Iris pigment epithelial cell (primary cell): ENCODE data around the gene SPRY2.
"Not testable (repeated sequence)": the region's sequence is repeated elsewhere in the genome, so short reads cannot be mapped to it uniquely, and the experiment has no call there.

Experiments used
- DNase-seq: peaks from one replicate; pipeline ENCODE4 v3.0.0-alpha.2; 2011; ENCODE audit warnings: low read depth

Gene SPRY2

GRCh38 chr13:80341101-80341755 lies at the start of gene SPRY2:
Gene SPRY2 (minus strand): TSS chr13:80341126. CDS start chr13:80337705, 3,421 bp downstream.
- DNase-seq = peak; percentile 98

- DNase-seq = no peak
Measured at GRCh38 chr13:80390338-80390737, 49.4 kb upstream of the SPRY2 start.

DNA sequence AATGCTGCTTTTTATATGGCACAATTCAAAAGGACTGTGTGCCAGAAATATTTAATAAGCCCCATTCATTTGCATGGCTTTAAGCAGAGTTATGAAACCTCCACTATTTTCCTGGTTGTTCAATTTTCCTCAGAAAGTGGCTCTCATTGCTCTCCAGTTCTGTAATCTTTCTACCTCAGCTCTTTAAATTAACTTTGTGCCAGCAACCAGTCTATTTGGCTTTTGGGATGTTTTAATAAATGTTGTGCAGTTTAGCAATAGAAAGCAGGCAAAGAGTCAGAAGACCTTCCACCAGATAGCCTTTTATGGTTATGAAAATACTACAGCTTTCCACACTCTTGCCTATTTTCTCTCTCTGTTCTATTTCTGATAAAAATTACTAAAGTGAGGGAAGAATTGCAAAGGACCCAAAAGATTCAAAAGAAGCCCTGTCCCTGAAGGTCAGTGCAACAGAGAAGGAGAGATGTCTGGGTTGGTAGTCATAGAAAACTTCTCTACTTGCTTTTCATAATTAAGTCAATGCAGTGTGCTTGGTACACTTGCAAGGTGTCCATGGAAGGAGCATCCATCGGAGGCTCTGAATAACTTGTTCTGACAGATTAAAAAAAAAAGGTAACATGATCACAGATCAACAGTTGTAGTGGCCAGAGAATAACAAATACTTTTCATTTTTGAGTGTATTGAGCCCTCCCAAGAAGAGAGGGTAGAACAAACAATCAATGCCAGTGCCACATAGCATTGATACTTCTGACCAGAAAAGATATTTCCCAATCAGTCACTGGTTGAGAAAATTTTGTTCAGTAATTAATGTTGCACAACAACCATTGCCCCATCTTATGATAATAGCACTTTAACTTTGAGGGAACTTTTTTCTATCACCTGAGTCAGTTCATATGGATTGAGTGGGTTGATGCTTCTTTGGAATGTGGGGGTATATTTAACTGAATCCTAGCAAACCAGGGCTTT lies 48.4 kb upstream of the SPRY2 start:
- DNase-seq = no peak

DNA sequence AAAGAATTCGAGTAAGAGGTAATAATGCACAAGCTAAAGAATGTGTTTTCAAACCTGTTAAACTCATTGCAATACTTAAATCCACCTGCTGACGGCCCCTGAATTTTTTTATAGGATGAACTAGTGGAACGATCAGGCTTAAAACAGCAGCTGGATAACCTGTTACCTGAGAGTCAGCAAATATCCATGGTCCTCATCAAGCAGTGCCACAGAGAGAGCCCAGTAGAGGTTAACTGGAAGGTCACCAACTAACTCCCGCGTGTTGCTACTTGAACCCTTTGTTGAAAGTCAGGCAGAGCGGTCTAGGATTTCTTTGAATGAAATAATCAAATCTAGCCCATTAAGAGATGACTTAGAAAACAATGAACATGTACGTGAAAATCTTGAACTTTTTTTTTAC lies 47.6 kb upstream of the SPRY2 start:
- no peak for DNase-seq

DNA sequence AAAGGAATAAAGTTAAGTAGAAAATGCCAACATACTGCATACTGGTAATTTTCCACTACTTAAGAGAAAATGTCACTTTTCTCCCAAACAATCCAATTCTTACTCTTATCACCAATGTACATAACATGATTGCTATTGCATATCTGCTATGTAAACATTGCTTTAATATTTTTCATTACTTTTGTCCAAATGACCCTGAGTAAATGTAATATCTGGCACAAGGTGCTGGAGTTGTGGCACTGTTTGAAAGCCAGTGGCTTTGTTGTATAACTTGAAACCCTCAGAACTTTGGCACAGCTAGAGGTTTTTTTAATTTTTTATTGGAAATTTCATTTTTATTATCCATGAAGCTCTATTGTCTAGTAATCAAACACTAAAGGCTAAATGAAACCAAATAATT lies 45.7 kb upstream of the SPRY2 start:
- DNase-seq = no peak

GRCh38 chr13:80386002-80386401 lies 45.1 kb upstream of the SPRY2 start:
- DNase-seq = no peak

DNA sequence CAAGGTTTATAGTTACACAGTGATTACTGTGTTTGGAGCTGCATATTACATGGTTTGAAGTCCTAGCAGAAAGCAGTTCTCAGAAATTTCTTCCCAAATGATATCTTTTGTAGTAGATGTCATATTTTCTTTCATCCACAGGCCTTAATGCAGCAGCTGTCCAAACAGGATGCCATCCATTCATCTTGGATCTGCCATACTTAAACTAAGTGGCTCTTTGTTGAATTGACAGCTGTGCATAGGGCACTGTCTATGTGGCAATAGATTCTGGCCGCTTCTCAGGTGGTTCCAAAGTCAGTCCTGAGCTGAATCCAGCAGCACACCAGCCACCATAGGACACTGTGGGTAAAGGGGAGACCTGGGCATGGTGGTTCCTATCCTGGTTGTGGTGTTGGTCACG lies 41.6 kb upstream of the SPRY2 start:
- no peak for DNase-seq

DNA sequence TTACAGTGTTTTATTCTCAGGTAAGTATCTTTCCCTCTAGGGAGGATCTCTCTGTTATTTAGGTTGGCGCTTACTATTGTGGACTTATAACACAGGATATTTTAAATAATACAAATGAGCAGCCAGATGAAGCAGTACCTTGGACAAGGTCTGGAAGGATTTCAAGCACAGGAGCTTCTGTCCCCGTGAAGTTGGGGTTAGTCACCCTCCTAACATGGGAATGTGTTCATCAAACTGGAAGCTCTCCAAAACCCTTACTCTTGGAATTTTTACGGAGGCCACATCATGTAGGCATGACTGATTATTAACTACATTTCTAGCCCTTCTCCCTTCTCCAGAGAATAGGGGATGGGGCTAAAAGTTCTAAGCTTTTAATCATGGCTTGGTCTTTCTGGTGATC lies 38.3 kb upstream of the SPRY2 start:
- DNase-seq = peak; percentile 60

- DNase-seq = no peak
Measured at GRCh38 chr13:80376554-80376953, 35.6 kb upstream of the SPRY2 start.

GRCh38 chr13:80374901-80375300 lies 34.0 kb upstream of the SPRY2 start:
- DNase-seq = no peak

DNA sequence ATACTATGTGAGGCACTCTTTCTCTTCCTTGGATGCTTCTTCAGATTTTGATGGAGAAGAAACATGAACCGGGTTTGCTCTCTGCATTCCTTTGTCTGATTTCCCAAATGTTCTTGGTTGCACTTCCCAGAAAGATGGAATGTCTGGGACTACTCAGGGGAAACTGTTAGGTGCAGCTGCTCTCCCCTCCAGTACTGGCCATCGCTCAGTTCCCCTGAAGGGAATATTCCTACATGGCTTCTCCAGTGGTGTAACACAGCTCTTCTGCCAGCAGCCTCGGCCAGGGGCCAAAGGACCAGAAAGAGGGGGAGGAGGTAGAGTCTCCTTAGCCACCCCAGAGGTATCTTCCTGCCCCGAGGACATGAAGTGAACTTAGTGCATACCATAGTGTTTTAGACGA lies 33.5 kb upstream of the SPRY2 start:
- DNase-seq = no peak

DNA sequence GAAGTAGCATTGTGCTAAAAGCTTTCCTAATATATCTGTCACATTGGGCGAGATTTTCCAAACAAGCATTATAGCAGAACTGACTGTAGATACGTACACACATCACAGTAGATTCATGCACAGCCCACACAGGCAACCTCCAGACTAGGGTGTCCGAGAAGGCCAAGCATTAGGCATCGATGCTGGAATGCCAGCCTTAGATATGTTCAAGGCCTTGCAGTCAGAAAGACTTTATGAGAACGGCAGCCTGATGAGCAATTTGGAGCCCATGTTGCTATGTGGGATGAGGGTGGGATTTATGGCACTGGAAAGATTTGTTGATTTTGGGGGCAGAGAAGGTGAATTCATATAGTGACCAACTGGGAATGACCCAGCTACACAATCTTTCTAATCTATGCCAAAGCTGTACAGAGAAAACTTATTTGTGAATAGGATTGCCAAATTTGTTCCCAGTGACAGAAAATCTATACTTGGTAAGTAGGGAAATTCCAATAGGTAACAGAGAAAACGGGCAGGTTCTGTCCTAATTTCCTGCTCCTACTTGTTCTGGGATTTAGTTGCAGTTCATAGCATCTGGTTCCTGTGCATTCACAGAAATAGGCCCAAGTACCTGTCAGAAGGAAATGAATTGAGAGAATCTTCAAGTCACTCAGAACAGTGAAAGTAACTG lies 31.0 kb upstream of the SPRY2 start:
- DNase-seq = no peak

DNA sequence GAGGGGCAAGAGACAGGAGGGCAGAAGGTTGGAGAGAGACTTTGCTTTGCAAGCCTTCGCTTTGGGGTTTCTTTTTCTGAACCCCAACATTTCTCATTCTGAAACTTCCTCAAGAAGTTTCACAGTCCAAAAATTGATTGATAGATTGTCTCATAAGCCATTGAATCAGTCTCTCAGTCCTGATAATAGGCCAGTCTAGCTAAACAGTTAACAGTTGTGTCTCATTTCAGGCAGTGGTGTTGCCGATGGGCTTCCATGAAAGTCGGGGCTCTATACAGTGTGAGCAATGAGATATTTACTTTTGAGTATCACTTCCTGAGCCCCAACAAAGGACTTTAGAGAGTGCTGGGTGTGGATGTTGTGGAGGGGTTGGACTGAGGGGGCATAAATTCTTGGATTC lies 26.5 kb upstream of the SPRY2 start:
- no peak for DNase-seq

GRCh38 chr13:80363890-80364503 lies 23.1 kb upstream of the SPRY2 start:
- DNase-seq = peak; percentile 30

- DNase-seq = no peak
Measured at GRCh38 chr13:80362481-80362880, 21.6 kb upstream of the SPRY2 start.

DNA sequence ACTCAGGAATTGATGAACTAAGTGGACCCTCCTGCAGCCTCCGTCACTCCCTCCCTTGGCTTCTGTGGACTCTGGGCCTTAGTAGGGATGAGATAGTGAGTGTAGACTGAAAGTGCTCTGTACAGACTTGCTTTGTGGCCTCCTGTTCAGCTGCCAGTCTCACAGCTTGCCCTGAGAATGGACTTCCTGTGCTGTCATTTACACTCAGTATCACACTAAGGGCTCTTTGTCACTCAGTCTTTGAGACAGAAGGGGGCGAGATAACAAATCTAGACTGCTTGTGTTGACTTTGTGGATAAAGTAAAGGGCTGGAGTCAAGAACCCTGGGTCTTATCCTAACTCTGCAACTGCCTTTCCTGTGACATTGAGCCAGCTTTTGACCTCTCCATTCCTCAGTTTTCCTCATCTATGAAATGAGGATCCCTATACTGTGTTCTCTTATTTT lies 21.0 kb upstream of the SPRY2 start:
- no peak for DNase-seq

DNA sequence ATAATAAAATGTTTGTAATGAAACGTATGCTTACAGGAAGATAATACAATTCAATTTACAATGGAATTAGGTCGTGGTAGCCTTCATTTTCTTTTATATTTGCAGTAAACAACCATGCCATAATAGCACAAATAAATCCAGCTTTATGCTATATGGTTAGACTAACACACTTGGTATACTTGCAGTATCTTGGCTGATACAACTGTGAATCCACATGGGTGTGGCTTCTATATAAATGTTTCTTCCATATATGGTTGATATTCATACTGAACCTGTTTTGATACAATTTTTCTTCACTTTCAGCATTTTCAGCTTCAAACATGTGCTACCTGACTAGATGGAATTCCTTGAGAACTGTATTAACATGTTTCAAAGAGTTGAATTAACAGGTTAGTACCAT lies 20.4 kb upstream of the SPRY2 start:
- no peak for DNase-seq

GRCh38 chr13:80360453-80360800 lies 19.5 kb upstream of the SPRY2 start:
- no peak for DNase-seq

- no peak for DNase-seq
Measured at GRCh38 chr13:80359778-80360452, 19.0 kb upstream of the SPRY2 start.

- DNase-seq = no peak
Measured at GRCh38 chr13:80359414-80359777, 18.5 kb upstream of the SPRY2 start.

DNA sequence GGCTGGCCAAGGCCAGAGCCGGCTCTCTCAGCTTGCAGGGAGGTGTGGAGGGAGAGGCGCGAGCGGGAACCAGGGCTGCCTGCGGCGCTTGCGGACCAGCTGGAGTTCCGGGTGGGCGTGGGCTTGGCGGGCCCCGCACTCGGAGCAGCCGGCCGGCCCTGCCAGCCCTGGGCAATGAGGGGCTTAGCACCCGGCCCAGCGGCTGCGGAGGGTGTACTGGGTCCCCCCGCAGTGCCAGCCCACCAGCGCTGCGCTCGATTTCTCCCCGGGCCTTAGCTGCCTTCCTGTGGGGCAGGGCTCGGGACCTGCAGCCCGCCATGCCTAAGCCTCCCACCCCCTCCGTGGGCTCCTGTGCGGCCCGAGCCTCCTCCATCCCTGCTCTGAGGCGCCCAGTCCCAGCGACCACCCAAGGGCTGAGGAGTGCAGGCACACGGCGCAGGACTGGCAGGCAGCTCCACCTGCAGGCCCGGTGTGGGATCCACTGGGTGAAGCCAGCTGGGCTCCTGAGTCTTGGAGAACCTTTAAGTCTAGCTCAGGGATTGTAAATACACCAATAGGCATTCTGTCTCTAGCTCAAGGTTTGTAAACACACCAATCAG lies 14.7 kb upstream of the SPRY2 start:
- not testable (repeated sequence) for DNase-seq
